OCI-LY3 (cell line): ENCODE data around the gene SMYD3.

Experiments
- H2AFZ ChIP-seq: fragments of 200-600, 300-600 bp; shearing (Covaris generic); 2 replicates; pipeline ENCODE4 v1.6.0; 2014; ENCODE audit warnings: antibody characterized with exemption, low read depth, low read length
- H3K27ac ChIP-seq: fragments of 200-600, 300-600 bp; sonication (generic); 2 replicates; pipeline ENCODE4 v1.5.1; 2014; ENCODE audit warnings: mild to moderate bottlenecking, low read length, moderate library complexity, mixed read lengths
- H3K27me3 ChIP-seq: fragments of 200-600, 300-600 bp; sonication (generic); 2 replicates; pipeline ENCODE4 v1.6.1; 2014; ENCODE audit warnings: low read depth, low read length, mixed read lengths
- H3K36me3 ChIP-seq: fragments of 200-600, 300-600 bp; sonication (generic); replicated peaks from 2 replicates; pipeline ENCODE3; 2014; ENCODE audit warnings: low read depth, low read length, mixed read lengths
- H3K4me1 ChIP-seq: fragments of 300-600, 200-600 bp; sonication (generic); 2 replicates; pipeline ENCODE4 v1.6.1; 2014; ENCODE audit warnings: low read length, mixed read lengths
- H3K4me2 ChIP-seq: fragments of 200-600, 300-600 bp; sonication (generic); 2 replicates; pipeline ENCODE4 v1.6.1; 2014; ENCODE audit warnings: low read length, mixed read lengths
- H3K4me3 ChIP-seq: fragments of 300-600, 200-600 bp; sonication (generic); 2 replicates; pipeline ENCODE4 v1.5.1; 2014; ENCODE audit warnings: antibody characterized with exemption, mild to moderate bottlenecking, low read length, moderate library complexity
- H3K79me2 ChIP-seq: fragments of 300-600, 200-600 bp; shearing (Covaris generic); 2 replicates; pipeline ENCODE4 v1.6.1; 2014; ENCODE audit warnings: mild to moderate bottlenecking, low read length, mixed read lengths
- H3K9ac ChIP-seq: fragments of 300-600, 200-600 bp; shearing (Covaris generic); 2 replicates; pipeline ENCODE4 v1.6.0; 2014; ENCODE audit warnings: mild to moderate bottlenecking, low read length, moderate library complexity
- H3K9me3 ChIP-seq: fragments of 200-600, 300-600 bp; shearing (Covaris generic); 2 replicates; pipeline ENCODE4 v1.6.1; 2014; ENCODE audit warnings: low read length, mixed read lengths; ENCODE audit not compliant: insufficient read depth
- H4K20me1 ChIP-seq: fragments of 200-600, 300-600 bp; sonication (generic); 2 replicates; pipeline ENCODE4 v1.6.1; 2016; ENCODE audit warnings: low read length, mixed read lengths; ENCODE audit not compliant: insufficient read depth
- EZH2phosphoT487 ChIP-seq: fragments of 200-600 bp; shearing (Covaris generic); IDR thresholded peaks from 2 replicates; pipeline ENCODE4 v1.6.1; 2018; ENCODE audit warnings: antibody characterized with exemption, mixed run types, low read depth
- TF ChIP-seq, protein P1 (sequence below): fragments of 200-600, 300-600 bp; sonication (generic); IDR thresholded peaks from 2 replicates; pipeline ENCODE4 v1.5.1; 2014; ENCODE audit warnings: antibody characterized with exemption, low read length, low read depth

The SMYD3 gene

DNA sequence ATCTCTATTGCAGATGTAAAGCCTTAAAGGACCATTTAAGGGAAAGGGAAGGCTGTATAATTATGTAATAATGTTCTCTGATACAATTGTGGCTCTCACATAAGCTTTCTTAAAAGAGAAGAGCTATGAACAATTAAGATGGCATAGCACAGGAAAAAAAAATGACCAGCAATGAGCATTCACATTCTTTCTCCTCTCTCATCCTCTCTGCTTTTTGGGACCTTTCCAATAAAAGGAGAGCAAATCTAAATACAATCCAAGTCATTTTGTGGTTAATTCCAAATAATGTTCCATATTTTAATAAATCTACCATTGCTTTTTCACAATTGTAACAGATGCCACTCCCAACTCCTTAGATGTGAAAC is 23.5 kb downstream of the SMYD3 start:
- H3K9ac ChIP-seq = no peak overlapping the region
- H3K4me1 ChIP-seq = peaks cover 15% of the 10 kb centered on the region
- no peak overlapping the region for H2AFZ ChIP-seq
- H4K20me1 ChIP-seq = no peaks in the 10 kb centered on the region
- H3K9me3 ChIP-seq = peaks cover 3% of the 10 kb centered on the region; the same call in 1 of the 2 replicates
- no peak overlapping the region for H3K27ac ChIP-seq
- H3K36me3 ChIP-seq = peaks cover 4% of the 10 kb centered on the region
- TF ChIP-seq, protein P1, sequence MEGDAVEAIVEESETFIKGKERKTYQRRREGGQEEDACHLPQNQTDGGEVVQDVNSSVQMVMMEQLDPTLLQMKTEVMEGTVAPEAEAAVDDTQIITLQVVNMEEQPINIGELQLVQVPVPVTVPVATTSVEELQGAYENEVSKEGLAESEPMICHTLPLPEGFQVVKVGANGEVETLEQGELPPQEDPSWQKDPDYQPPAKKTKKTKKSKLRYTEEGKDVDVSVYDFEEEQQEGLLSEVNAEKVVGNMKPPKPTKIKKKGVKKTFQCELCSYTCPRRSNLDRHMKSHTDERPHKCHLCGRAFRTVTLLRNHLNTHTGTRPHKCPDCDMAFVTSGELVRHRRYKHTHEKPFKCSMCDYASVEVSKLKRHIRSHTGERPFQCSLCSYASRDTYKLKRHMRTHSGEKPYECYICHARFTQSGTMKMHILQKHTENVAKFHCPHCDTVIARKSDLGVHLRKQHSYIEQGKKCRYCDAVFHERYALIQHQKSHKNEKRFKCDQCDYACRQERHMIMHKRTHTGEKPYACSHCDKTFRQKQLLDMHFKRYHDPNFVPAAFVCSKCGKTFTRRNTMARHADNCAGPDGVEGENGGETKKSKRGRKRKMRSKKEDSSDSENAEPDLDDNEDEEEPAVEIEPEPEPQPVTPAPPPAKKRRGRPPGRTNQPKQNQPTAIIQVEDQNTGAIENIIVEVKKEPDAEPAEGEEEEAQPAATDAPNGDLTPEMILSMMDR = no peak
- no peak for TF ChIP-seq EZH2phosphoT487
- peak overlapping the region; percentile 4; the same call in 1 of the 2 replicates for H3K4me3 ChIP-seq
- peaks cover 18% of the 10 kb centered on the region; the same call in 1 of the 2 replicates for H3K79me2 ChIP-seq
- peak overlapping the region; percentile 48 for H3K4me2 ChIP-seq
- H3K27me3 ChIP-seq = no peaks in the 10 kb centered on the region

DNA sequence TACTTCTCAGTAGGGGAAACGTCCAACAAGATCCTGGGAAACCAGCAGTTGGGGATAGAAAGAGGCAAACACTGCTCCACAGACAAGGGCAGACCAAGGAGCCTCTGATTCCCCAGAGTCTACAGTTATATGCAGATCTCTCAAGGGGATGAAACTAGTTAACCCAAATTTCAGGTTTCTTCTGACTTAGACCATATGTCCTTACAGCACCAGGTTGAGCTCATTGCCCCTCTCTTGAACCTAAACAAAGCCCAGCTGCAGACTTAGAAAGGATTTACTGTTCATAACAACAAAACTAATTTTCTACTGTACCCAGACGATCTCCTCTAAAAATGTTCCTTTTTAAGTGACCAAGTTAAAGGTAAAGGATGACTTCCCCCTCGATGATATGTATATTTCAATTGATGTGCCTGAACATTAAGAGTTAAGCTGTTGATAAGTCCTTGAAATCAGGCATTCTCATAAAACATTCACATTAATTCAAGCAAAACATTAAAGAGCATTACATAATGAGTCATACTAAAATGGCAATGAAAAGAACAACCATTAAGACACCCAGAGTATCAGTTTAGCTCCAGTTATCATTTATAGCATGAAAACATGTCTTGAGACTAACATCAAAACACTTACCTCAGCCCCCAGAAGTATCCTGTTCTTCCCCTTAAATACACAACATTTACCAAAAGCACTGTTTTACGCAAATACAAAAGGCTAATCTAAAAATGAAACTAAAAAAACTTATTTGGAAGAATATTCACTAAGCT is 24.1 kb downstream of the SMYD3 start:
- Histone ChIP-seq H4K20me1 (no peaks in the 10 kb centered on the region), H3K4me2 (peak overlapping the region; percentile 48), H3K4me3 (peak overlapping the region; percentile 4; the same call in 1 of the 2 replicates), H2AFZ (no peak overlapping the region), H3K79me2 (peaks cover 15% of the 10 kb centered on the region; the same call in 1 of the 2 replicates), H3K36me3 (peaks cover 4% of the 10 kb centered on the region), H3K4me1 (peaks cover 15% of the 10 kb centered on the region), H3K27ac (no peak overlapping the region), H3K9ac (no peak overlapping the region), H3K9me3 (peaks cover 3% of the 10 kb centered on the region; the same call in 1 of the 2 replicates), H3K27me3 (no peaks in the 10 kb centered on the region)
- TF ChIP-seq, protein P1 = no peak
- no peak for TF ChIP-seq EZH2phosphoT487

DNA sequence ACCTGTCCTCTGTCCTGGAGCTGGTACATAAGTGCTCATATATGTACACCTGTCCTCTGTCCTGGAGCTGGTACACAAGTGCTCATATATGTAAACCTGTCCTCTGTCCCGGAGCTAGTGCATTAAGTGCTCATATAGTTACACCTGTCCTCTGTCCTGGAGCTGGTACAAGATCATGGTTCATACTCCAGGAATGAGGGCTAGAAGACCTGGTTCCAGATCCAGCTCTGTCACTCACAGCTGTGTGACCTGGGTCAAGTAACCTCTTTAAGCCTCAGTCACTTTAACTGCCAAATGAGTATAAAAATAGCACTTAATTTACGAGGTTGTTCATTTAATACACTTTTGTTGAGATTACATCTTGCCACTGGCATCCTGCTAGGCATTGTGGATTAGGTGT is 28.0 kb downstream of the SMYD3 start:
- H3K9ac ChIP-seq = no peak overlapping the region
- TF ChIP-seq, protein P1 = no peak
- TF ChIP-seq EZH2phosphoT487 = no peak
- H3K27me3 ChIP-seq = no peaks in the 10 kb centered on the region
- H3K36me3 ChIP-seq = peaks cover 4% of the 10 kb centered on the region
- peaks cover 8% of the 10 kb centered on the region for H4K20me1 ChIP-seq
- no peak overlapping the region for H3K4me3 ChIP-seq
- peaks cover 3% of the 10 kb centered on the region; the same call in 1 of the 2 replicates for H3K9me3 ChIP-seq
- H3K27ac ChIP-seq = no peak overlapping the region
- peaks cover 31% of the 10 kb centered on the region for H3K4me1 ChIP-seq
- H2AFZ ChIP-seq = no peak overlapping the region
- H3K4me2 ChIP-seq = no peak overlapping the region
- H3K79me2 ChIP-seq = peaks cover 20% of the 10 kb centered on the region; the same call in 1 of the 2 replicates

DNA sequence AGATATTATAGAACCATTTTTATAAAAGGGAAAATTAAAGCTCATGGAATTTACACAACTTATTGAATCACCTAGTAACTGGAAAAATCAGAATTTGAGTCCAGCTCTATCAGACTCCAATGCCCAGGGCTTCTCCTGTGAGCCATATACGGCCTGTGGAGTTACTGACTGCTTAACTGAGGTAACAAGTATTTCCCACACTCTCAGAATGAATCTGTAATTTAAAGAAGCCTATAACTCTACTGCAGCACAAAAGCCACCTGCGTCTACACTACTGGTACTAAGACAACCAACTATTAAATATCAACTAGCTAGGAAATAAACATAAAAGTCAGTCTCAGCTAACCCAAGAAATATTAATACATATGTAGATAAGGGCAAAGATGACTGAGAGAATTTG is 29.4 kb downstream of the SMYD3 start:
- Histone ChIP-seq H3K9me3 (peaks cover 3% of the 10 kb centered on the region; the same call in 1 of the 2 replicates), H3K4me2 (no peak overlapping the region), H3K36me3 (peaks cover 4% of the 10 kb centered on the region), H3K4me3 (no peak overlapping the region), H2AFZ (no peak overlapping the region), H4K20me1 (peaks cover 8% of the 10 kb centered on the region), H3K4me1 (peaks cover 19% of the 10 kb centered on the region), H3K27ac (no peak overlapping the region), H3K9ac (no peak overlapping the region), H3K79me2 (peaks cover 13% of the 10 kb centered on the region; the same call in 1 of the 2 replicates), H3K27me3 (no peaks in the 10 kb centered on the region)
- TF ChIP-seq EZH2phosphoT487 = no peak
- TF ChIP-seq, protein P1 = no peak
